ENCODE data around the gene SPEM2.
"Not testable (repeated sequence)": the region's sequence is repeated elsewhere in the genome, so short reads cannot be mapped to it uniquely, and the experiment has no call there.

The SPEM2 gene

GRCh38 chr17:7474767-7475166 lies 49.4 kb downstream of the SPEM2 start:
- peaks cover 31 to 42% of the 10 kb centered on the region in 2 donors for H3K4me1 Mint-ChIP-seq
- DNase-seq; H3K27ac Mint-ChIP-seq; H3K27me3 Mint-ChIP-seq; H3K4me3 Mint-ChIP-seq; H3K36me3 Mint-ChIP-seq; ATAC-seq (replicated peaks); H3K9me3 Mint-ChIP-seq: not testable (repeated sequence)

- H3K27me3 Mint-ChIP-seq, result no peaks in the 10 kb centered on the region
- DNase-seq (no peak), ATAC-seq (replicated peaks) (no peak)
- peaks cover 3 to 4% of the 10 kb centered on the region in 2 donors for H3K36me3 Mint-ChIP-seq
- no peak overlapping the region for H3K4me3 Mint-ChIP-seq
- peaks cover 35 to 53% of the 10 kb centered on the region in 2 donors for H3K4me1 Mint-ChIP-seq
- H3K9me3 Mint-ChIP-seq, result no peaks in the 10 kb centered on the region
- H3K27ac Mint-ChIP-seq, result no peak overlapping the region
Observed at GRCh38 chr17:7475764-7476422, 50.5 kb downstream of the SPEM2 start.

GRCh38 chr17:7476494-7476893 lies 51.1 kb downstream of the SPEM2 start:
- Mint-ChIP-seq H3K27ac (peak overlapping the region; percentile 16), H3K36me3 (peaks cover 3 to 4% of the 10 kb centered on the region in 2 donors), H3K27me3 (no peaks in the 10 kb centered on the region), H3K4me1 (peaks cover 39 to 58% of the 10 kb centered on the region in 2 donors), H3K4me3 (no peak overlapping the region), H3K9me3 (no peaks in the 10 kb centered on the region)
- DNase-seq (no peak), ATAC-seq (replicated peaks) (no peak)

- Mint-ChIP-seq H3K36me3 (peaks cover 3 to 4% of the 10 kb centered on the region in 2 donors), H3K9me3 (no peaks in the 10 kb centered on the region), H3K4me3 (no peak overlapping the region), H3K27ac (no peak overlapping the region), H3K4me1 (peaks cover 41 to 59% of the 10 kb centered on the region in 2 donors), H3K27me3 (no peaks in the 10 kb centered on the region)
- ATAC-seq (replicated peaks), result no peak
- DNase-seq, result no peak
Observed at GRCh38 chr17:7476951-7477350, 51.5 kb downstream of the SPEM2 start.
